GM12892 (cell line): Measurements from ENCODE around the gene LAT.
"Not testable (repeated sequence)": the region's sequence is repeated elsewhere in the genome, so short reads cannot be mapped to it uniquely, and the experiment has no call there.

Source experiments
- DNase-seq: peaks from one replicate; pipeline ENCODE4 v3.0.0; 2011; ENCODE audit not compliant: insufficient read length
- FAIRE-seq: peaks from 2 replicates; lab custom pipeline; 2011; peaks lifted over from hg19 to GRCh38; lab: Jason Lieb, UNC
- POLR2A ChIP-seq: IDR thresholded peaks from 2 replicates; pipeline ENCODE4 v1.6.1; 2011; ENCODE audit warnings: low read depth, low read length, control low read depth
- POLR2AphosphoS5 ChIP-seq: IDR thresholded peaks from 2 replicates; pipeline ENCODE4 v1.6.1; 2011; ENCODE audit warnings: low read depth, low read length, control low read depth
- TAF1 ChIP-seq: IDR thresholded peaks from 2 replicates; pipeline ENCODE4 v1.6.1; 2011; ENCODE audit warnings: low read depth, mild to moderate bottlenecking, control low read depth, low read length, borderline replicate concordance

The LAT gene

GRCh38 chr16:28990375-28991040 is 5.7 kb downstream of the LAT start:
- TF ChIP-seq POLR2A (no peak), POLR2AphosphoS5 (no peak), TAF1 (no peak)
- no peak for DNase-seq
- FAIRE-seq, result no peak

DNA sequence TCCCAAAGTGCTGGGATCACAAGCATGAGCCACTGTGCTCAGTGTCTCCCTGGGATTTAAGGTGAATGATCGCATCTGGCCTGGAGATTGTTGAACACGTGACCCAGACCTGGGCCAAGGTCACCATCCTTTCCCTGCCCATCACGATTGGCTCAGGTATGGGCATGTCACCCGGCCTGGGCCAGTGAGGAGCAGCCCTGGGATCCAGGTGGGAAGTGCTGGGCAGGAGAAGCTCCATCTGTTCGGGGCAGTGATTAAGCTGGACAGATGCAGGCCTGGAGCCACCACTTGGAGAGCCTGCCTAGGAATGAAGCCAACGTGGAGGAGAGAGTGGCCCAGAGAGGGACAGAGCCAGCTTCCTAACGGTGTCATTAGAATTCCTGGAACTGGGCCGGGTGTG is 6.8 kb downstream of the LAT start:
- no peak for TF ChIP-seq POLR2AphosphoS5
- no peak for TF ChIP-seq POLR2A
- no peak for TF ChIP-seq TAF1
- FAIRE-seq (no peak), DNase-seq (no peak)

- FAIRE-seq, result no peak
- TF ChIP-seq POLR2A, result no peak
- DNase-seq, result no peak
Observed at GRCh38 chr16:28992496-28992895, 7.6 kb downstream of the LAT start.

GRCh38 chr16:28998837-28999236 is 14.0 kb downstream of the LAT start:
- DNase-seq, result no peak
- no peak for FAIRE-seq
- TF ChIP-seq POLR2AphosphoS5 (no peak), POLR2A (no peak), TAF1 (no peak)

GRCh38 chr16:28999577-28999976 is 14.7 kb downstream of the LAT start:
- TF ChIP-seq TAF1 (no peak), POLR2A (no peak), POLR2AphosphoS5 (no peak)

DNA sequence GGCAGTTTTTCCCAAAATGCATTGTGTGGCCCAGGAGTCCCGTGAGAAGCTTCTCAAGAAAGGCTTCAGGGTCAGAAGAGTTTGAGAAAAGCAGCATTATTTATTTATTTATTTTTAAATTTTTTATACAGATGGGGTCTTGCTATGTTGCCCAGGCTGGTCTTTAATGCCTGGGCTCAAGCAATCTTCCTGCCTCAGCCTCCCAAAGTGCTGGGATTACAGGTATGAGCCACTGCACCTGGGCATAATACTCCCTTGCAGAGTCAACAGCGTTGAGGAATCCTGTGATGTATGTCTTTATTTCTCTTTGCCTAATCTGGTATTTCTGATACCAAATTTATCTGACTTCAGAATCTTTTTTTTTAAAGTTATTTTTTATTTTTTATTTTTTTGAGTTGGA is 15.2 kb downstream of the LAT start:
- no peak for TF ChIP-seq POLR2AphosphoS5
- TF ChIP-seq POLR2A, result no peak
- no peak for TF ChIP-seq TAF1
- FAIRE-seq, result no peak

More at GRCh38 chr16:28999577-28999976, 14.7 kb downstream of the LAT start:
- no peak for DNase-seq
- no peak for FAIRE-seq

GRCh38 chr16:29004496-29005139 is 19.8 kb downstream of the LAT start:
- not testable (repeated sequence) for DNase-seq, FAIRE-seq

More for the DNA sequence above, 15.2 kb downstream of the LAT start:
- no peak for DNase-seq

DNA sequence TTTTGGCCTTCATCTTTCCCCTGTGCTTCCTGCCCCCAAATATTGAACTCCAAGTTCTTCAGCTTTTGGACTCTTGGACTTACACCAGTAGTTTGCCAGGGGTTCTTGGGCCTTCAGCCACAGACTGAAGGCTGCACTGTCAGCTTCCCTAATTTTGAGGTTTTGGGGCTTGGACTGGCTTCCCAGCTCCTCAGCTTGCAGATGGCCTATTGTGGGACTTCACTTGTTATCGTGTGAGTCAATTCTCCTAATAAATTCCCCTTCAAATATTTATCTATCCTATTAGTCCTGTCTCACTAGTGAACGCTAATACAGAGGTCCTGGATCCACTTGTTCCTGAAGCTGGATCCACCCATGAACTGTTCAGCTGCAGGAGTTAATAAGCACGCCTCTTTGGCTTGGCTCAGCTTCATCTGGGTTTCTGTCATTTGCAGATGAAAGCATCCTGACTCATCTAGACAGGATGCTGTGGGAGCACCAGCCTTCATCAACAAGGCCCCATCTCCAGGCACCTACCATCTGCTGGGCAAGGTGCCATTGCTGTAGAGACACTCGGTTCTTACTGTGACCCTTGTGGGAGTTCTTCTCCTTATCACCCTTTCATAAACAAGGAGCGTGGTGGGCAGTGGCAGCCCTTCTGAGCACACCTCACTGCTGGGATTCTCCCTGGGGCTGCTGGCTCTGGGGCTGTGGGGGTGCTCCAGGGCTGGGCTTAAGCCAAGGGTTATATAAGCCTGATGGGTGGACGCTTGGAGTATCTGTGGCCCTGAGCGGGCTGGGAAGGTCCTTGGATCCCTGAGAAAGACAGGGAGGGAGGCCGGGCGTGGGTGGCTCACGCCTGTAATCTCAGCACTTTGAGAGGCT is 23.1 kb downstream of the LAT start:
- DNase-seq, result no peak
- TF ChIP-seq POLR2A, result no peak
- no peak for TF ChIP-seq POLR2AphosphoS5
- no peak for TF ChIP-seq TAF1

GRCh38 chr16:29009050-29009837 is 24.4 kb downstream of the LAT start:
- no peak for DNase-seq
- TF ChIP-seq POLR2A (no peak), TAF1 (no peak)
- FAIRE-seq, result no peak

More for the DNA sequence above, 23.1 kb downstream of the LAT start:
- FAIRE-seq, result no peak

- no peak for DNase-seq
- TF ChIP-seq TAF1 (no peak), POLR2A (no peak), POLR2AphosphoS5 (no peak)
- FAIRE-seq, result no peak
Observed at GRCh38 chr16:29009838-29010166, 24.9 kb downstream of the LAT start.

GRCh38 chr16:29011112-29011511 is 26.3 kb downstream of the LAT start:
- DNase-seq (no peak), FAIRE-seq (no peak)
- TF ChIP-seq TAF1 (no peak), POLR2A (no peak), POLR2AphosphoS5 (no peak)
